ENCODE results near the gene SRD5A3.

Gene SRD5A3

GRCh38 chr4:55378617-55379467 is 32.8 kb downstream of the SRD5A3 start:
- Histone ChIP-seq H3F3A (ENCODE audit: control insufficient read depth, insufficient read depth) (no peaks in the 10 kb centered on the region), H3K4me1 (ENCODE audit: control insufficient read depth, low read length) (no peaks in the 10 kb centered on the region), H3K36me3 (ENCODE audit: control insufficient read depth, low read length) (no peaks in the 10 kb centered on the region), H4K20me1 (ENCODE audit: control insufficient read depth, insufficient read depth, low read depth, low read length) (no peaks in the 10 kb centered on the region), H3K27me3 (ENCODE audit: control insufficient read depth, low read length) (no peaks in the 10 kb centered on the region), H3K27ac (ENCODE audit: low read depth, low read length) (no peak overlapping the region), H3K79me2 (ENCODE audit: control insufficient read depth, low read length) (no peaks in the 10 kb centered on the region), H3K9me3 (ENCODE audit: control insufficient read depth, insufficient read depth, low read length) (no peaks in the 10 kb centered on the region), H3K4me2 (ENCODE audit: low read length) (no peak overlapping the region), H3K4me3 (ENCODE audit: low read length) (no peak overlapping the region), H3K9me2 (replicated peaks; ENCODE audit: control insufficient read depth, low read length) (no peaks in the 10 kb centered on the region)
- no peak for TF ChIP-seq EZH2phosphoT487 (IDR thresholded peaks at IDR 0.05; ENCODE audit: borderline replicate concordance, low read length)
- no peak for TF ChIP-seq CTCF (IDR thresholded peaks at IDR 0.05; ENCODE audit: low read depth, low read length, poor library complexity, severe bottlenecking)

- H3K4me3 ChIP-seq (ENCODE audit: low read length) = no peak overlapping the region
- H3K36me3 ChIP-seq (ENCODE audit: control insufficient read depth, low read length) = no peaks in the 10 kb centered on the region
- H3K9me2 ChIP-seq (replicated peaks; ENCODE audit: control insufficient read depth, low read length) = no peaks in the 10 kb centered on the region
- H3K79me2 ChIP-seq (ENCODE audit: control insufficient read depth, low read length) = no peaks in the 10 kb centered on the region
- H3K27ac ChIP-seq (ENCODE audit: low read depth, low read length) = no peak overlapping the region
- no peaks in the 10 kb centered on the region for H3F3A ChIP-seq (ENCODE audit: control insufficient read depth, insufficient read depth)
- H4K20me1 ChIP-seq (ENCODE audit: control insufficient read depth, insufficient read depth, low read depth, low read length) = no peaks in the 10 kb centered on the region
- TF ChIP-seq CTCF (IDR thresholded peaks at IDR 0.05; ENCODE audit: low read depth, low read length, poor library complexity, severe bottlenecking) = no peak
- TF ChIP-seq EZH2phosphoT487 (IDR thresholded peaks at IDR 0.05; ENCODE audit: borderline replicate concordance, low read length) = no peak
- no peaks in the 10 kb centered on the region for H3K4me1 ChIP-seq (ENCODE audit: control insufficient read depth, low read length)
- H3K9me3 ChIP-seq (ENCODE audit: control insufficient read depth, insufficient read depth, low read length) = no peaks in the 10 kb centered on the region
- no peaks in the 10 kb centered on the region for H3K27me3 ChIP-seq (ENCODE audit: control insufficient read depth, low read length)
- no peak overlapping the region for H3K4me2 ChIP-seq (ENCODE audit: low read length)
These were observed 34.5 kb downstream of the SRD5A3 start for GRCh38 chr4:55380576-55380975.

- TF ChIP-seq EZH2phosphoT487 (IDR thresholded peaks at IDR 0.05; ENCODE audit: borderline replicate concordance, low read length) (no peak), CTCF (IDR thresholded peaks at IDR 0.05; ENCODE audit: low read depth, low read length, poor library complexity, severe bottlenecking) (no peak)
- no peak overlapping the region for H3K27ac ChIP-seq (ENCODE audit: low read depth, low read length)
- H3K79me2 ChIP-seq (ENCODE audit: control insufficient read depth, low read length) = no peaks in the 10 kb centered on the region
- H3K36me3 ChIP-seq (ENCODE audit: control insufficient read depth, low read length) = no peaks in the 10 kb centered on the region
- no peaks in the 10 kb centered on the region for H3K4me1 ChIP-seq (ENCODE audit: control insufficient read depth, low read length)
- no peaks in the 10 kb centered on the region for H3K9me3 ChIP-seq (ENCODE audit: control insufficient read depth, insufficient read depth, low read length)
- H4K20me1 ChIP-seq (ENCODE audit: control insufficient read depth, insufficient read depth, low read depth, low read length) = no peaks in the 10 kb centered on the region
- H3K4me3 ChIP-seq (ENCODE audit: low read length) = no peak overlapping the region
- no peaks in the 10 kb centered on the region for H3K9me2 ChIP-seq (replicated peaks; ENCODE audit: control insufficient read depth, low read length)
- no peak overlapping the region for H3K4me2 ChIP-seq (ENCODE audit: low read length)
- no peaks in the 10 kb centered on the region for H3K27me3 ChIP-seq (ENCODE audit: control insufficient read depth, low read length)
- H3F3A ChIP-seq (ENCODE audit: control insufficient read depth, insufficient read depth) = no peaks in the 10 kb centered on the region
These were observed 35.5 kb downstream of the SRD5A3 start for GRCh38 chr4:55381502-55381901.

Measured in DOHH2 (cell line).